Omental fat pad (tissue), 4 donors: ENCODE measurements around the gene NAT10. TPM values are rescaled to one million over a fixed set of nuclear protein-coding genes. Genes with fewer than 3 reads are reported as not detected.

Source experiments
- ATAC-seq: fragments of 150-250 bp; one replicate; pipeline ENCODE4 v1.9.1; 2016; ENCODE audit warnings: mild to moderate bottlenecking, moderate library complexity; ENCODE audit not compliant: low FRiP score
- DNase-seq: peaks from one replicate; pipeline ENCODE4 v3.0.0-alpha.2; 2019; ENCODE audit warnings: low spot score
- CTCF ChIP-seq, 3 donors: fragments of 450-650 bp; IDR thresholded peaks; one replicate each; pipeline ENCODE4 v1.5.1; 2016 to 2017; ENCODE audit warnings: antibody characterized with exemption in 3 of 3, mild to moderate bottlenecking in 3 of 3, moderate library complexity in 2 of 3
- total RNA-seq, 4 donors: library from RNA; depleted of rRNA; stranded (reverse); fragments of >200 nt; gene quantifications; one replicate each; pipeline ENCODE4 v1.1.0, GENCODE V29; 2016

Gene NAT10
- total RNA-seq, 4 donors from 2014 or later = 26.5 to 52.7 (median 27.7) TPM

- TF ChIP-seq CTCF (IDR thresholded peaks at IDR 0.05) = no peak
- DNase-seq (no peak), ATAC-seq (no peak)
These were observed 80.8 kb downstream of the NAT10 start for GRCh38 chr11:34185926-34186841.

GRCh38 chr11:34188181-34188580 is 82.8 kb downstream of the NAT10 start:
- DNase-seq = no peak
- ATAC-seq = no peak
- TF ChIP-seq CTCF (IDR thresholded peaks at IDR 0.05) = no peak

GRCh38 chr11:34189191-34189590 is 83.8 kb downstream of the NAT10 start:
- TF ChIP-seq CTCF (IDR thresholded peaks at IDR 0.05) = no peak
- DNase-seq = no peak
- ATAC-seq = no peak

GRCh38 chr11:34190192-34191139 is 85.0 kb downstream of the NAT10 start:
- no peak for ATAC-seq
- no peak for TF ChIP-seq CTCF (IDR thresholded peaks at IDR 0.05)
- no peak for DNase-seq

GRCh38 chr11:34191578-34191977 is 86.1 kb downstream of the NAT10 start:
- ATAC-seq = no peak
- no peak for TF ChIP-seq CTCF (IDR thresholded peaks at IDR 0.05)
- DNase-seq = no peak

GRCh38 chr11:34192481-34193401 is 87.3 kb downstream of the NAT10 start:
- TF ChIP-seq CTCF (IDR thresholded peaks at IDR 0.05) = no peak
- ATAC-seq (peak; percentile 88), DNase-seq (peak; percentile 28)
